Activated gamma-delta T cell treated with Interleukin-2 at 50 U/mL for 16 hours (primary cell): ENCODE results near the gene RDM1.
"Not testable (repeated sequence)": the region's sequence is repeated elsewhere in the genome, so short reads cannot be mapped to it uniquely, and the experiment has no call there.

Experiments
- DNase-seq: peaks from one replicate; pipeline ENCODE4 v3.0.0-alpha.2; 2020

Gene RDM1

GRCh38 chr17:35930211-35931065 lies at the start of gene RDM1:
Gene RDM1 (minus strand): TSS chr17:35930773. CDS start chr17:35930727, 46 bp downstream.
- DNase-seq = peak; percentile 81

DNA sequence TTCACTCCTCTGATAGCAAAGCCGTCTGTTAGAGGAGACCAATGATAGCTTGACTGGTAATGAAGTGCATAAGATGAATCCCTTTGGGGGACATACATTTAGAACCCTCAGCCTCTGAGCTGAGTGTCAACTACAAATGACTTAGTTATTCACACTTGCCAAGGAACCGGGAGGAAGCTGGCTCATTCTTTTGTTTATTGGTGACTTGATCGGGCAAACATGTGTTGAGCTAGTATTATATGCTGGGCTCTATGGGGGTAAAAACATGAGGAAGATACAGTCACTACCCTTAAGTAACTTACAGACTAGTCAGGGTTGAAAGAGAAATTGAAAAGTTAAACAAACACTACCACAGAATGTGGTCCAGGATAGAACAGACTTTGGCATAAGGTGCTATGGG lies 47.8 kb upstream of the RDM1 start:
- DNase-seq = no peak

GRCh38 chr17:35977509-35977908 lies 46.9 kb upstream of the RDM1 start:
- no peak for DNase-seq

DNA sequence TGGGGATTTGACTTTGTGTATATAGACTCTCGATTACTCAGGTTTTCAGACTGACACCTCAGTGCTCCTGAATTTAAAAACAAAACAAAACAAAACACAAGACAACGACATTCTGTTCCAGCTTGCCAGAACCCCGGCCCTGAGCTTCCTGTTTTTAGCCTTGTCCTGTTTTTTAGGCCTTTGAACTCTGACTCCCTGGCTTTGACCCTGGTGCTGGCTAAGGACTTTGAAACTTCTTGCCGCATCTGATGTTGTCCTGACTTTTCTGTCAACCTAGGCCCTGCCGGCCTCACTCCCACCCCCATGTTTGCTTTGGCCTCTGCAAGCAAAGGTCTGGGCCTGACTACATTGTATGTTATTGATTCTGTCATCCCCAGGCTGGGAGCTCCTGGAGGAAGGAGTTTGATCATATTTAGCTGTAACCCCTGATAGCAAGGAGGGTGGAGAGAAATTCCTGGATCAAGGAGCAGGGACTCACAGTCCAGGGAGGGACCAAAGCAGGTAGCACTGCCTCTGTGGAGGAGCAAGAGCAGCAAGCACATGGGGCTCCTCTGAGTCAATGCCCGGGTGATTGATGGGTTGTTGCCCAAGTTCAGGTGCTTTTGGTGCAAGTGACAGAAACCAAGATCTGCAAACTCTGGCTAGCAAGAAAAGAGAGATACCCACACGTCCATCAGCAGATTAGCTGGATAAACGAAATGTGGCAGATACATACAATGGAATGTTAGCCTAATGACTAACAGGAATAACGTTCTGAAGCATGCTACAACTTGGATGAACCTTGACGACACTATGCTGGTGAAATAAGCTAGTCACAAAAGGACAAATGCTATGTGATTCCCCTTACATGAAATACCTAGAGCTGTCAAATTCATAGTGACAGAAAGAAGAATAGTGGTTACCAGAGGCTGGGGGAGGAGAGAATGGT lies 43.0 kb upstream of the RDM1 start:
- DNase-seq = no peak

DNA sequence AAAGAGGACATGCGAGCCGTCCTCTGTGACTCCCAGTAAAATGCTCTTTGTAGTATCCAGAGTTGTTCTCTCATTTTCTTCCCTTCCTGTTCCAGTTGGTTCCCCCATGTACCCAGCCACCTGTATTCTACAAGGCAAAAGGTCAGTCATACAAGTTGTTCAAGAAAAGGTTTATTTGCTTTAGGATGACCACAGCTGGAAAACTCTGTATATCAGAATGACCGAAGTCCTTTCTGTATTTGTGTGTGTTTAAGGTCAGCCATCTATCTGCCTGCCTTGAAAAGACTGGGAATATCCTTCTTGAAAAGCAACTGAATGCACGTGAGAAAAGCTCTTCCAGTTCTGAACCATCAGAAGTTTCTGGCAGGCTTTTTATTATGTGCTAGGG lies 42.4 kb upstream of the RDM1 start:
- no peak for DNase-seq

DNA sequence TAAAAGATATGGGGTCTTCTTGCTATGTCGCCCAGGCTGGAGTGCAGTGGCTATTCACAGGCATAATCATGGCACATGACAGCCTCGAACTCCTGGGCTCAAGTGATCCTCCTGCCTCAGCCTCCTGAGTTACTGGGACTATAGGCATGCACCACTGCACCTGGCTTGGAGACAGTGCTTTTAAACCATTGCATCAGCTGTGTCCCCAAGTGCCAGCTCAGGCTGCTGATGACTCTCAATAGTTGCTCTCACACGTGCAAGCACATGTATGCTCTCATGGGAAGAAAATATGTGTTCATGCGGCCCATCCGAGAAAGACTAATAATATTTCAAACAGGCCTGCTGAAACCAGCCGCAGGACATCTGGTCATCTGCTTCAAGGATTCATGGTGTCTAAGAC lies 42.0 kb upstream of the RDM1 start:
- no peak for DNase-seq

GRCh38 chr17:35972066-35972465 lies 41.5 kb upstream of the RDM1 start:
- DNase-seq = no peak

DNA sequence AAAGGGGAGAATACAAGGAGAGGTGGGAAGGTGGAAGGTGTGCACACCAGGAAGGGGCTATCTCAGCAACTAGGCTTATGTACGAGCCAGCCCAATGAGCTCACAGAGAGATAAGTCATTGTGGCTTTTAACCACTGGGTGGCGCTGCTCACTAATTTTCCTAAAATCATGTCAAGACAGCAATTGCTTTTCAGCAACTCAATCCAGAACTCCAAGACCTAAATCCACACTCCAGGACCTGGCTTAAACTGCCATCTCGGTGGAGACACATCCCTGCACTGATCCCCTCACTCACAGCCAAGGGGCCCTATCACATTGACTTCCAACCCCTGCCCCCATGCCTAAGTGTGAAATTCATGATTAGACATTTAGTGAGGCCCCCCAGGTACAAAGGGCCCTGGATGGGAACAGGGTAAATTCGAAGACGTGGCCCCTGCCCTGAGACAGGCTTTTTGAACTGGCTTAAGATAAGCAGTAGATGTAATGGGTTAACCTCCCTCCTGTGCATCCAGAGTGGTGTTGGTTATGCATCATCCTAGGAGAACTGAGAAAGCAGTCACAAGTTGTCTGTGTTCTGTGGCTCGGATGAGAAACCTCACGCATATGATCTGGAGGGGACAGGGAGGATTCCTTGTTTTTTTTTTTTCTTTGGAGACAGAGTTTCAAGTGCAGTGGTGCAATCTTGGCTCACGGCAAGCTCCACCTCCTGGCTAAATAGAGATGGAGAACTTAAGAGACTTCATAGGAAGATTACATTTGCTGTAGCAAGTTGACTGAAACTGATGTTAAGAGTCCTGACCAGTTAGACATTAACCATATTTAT lies 39.2 kb upstream of the RDM1 start:
- DNase-seq = peak; percentile 81

DNA sequence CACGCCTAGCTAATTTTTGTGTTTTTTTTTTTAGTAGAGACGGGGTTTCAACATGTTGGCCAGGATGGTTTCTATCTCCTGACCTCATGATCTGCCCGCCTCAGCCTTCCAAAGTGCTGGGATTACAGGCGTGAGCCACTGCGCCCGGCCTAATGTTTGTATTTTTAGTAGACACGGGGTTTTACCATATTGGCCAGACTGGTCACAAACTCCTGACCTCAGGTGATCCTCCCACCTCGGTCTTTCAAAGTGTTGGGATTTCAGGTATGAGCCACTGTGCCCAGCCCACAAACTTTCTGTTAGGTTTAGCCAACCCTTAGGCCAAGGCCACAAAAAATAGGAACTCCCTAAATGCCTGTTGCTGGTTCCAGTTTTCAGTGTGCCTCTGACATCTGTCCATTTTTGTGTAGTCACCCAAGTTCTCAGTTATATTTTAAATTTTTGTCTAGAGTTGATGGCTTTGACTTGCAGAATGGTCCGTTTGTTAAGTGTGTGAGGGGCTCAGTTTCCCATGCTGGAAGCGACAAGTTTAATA lies 38.0 kb upstream of the RDM1 start:
- no peak for DNase-seq

DNA sequence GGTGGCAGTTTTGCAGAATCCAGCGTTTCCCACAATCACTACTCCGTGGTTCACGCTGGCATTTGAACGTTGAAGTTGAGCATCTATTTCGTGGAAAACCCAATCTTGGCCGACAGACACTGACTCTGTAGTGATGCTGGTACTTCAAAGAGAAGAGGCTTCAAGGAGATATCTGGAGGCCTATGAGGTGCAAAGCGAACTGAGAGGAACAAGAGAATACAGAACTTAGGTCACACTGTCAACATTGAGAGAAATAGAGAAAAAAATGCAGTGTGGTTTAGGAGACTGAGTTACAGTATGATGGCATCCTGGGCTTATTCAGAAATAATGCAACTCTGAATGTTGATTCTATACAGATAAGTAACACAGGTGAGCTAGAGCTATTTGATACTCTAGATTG lies 34.7 kb upstream of the RDM1 start:
- DNase-seq = no peak

GRCh38 chr17:35963663-35964062 lies 33.1 kb upstream of the RDM1 start:
- DNase-seq = no peak

DNA sequence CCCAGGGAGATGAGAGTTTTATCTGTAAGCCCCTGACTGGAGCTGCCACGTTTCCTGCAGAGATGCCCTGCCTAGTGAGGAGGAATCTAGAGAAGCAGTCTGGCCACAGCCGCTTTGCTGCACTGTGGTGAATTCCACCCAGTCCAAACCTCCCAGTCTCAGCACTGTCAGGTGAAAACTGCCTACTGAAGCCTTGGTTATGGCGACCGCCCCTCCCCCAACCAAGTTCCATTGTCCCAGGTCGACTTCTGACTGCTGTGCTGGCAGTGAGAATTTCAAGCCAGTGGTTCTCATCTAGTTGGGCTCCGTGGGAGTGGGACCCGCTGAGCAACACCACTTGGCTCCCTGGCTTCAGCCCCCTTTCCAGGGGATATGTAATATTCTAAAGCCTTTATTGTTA lies 23.1 kb upstream of the RDM1 start:
- no peak for DNase-seq

DNA sequence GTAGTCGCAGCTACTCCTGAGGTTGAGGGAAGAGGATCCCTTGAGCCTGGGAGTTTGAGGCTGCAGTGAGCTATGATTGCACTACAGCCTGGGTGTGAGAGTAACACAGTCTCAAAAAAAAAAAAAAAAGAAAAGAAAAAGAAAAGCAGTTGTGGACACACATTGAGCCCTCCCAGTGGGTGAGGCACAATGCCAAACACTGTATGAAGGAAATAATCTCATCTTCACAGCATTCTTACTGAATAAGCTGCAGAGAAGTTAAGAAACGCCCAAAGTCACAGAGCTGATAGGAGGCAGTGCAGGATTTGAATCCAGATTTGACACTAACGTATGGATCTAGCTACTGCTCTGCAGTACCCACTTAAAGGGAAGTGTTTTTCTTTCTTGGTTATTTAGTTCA lies 18.8 kb upstream of the RDM1 start:
- no peak for DNase-seq

DNA sequence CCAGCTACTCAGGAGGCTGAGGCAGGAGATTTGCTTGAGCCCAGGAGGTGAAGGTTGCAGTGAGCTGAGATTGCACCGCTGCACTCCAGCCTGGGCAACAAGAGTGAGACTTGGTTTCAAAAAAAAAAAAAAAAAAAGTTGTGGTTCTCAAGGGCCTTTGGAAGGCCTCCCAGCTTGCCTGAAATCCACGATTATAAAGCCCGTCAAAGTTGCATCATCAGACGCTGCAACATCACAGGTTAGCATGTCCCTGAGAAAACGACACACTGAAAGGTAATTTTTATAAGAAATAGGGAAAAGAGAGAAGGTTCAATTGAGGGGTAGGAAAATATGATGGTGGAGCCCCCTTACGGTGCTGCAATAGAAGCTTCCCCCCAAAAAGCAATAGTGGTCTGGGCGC lies 17.5 kb upstream of the RDM1 start:
- no peak for DNase-seq

DNA sequence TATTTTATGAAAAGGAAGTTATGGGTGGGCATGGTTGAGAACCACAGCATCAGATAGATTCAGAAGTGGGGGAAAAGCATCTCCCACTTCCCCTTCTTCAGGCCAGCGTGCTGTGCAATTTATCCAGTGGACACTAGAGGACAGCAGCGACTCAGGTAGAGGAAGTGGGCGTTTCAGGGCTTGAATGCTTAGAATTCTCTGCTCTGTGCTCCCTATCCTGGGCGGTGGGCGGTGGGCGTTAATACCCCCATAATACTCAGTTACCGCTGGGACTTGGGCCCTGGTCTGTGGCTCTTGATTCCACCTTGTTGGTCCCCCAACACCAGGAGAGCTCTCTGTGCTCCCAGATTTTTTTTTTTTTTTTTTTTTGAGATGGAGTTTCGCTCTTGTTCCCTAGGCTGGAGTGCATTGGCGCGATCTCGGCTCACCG lies 16.6 kb upstream of the RDM1 start:
- peak; percentile 62 for DNase-seq

GRCh38 chr17:35944151-35944550 lies 13.6 kb upstream of the RDM1 start:
- no peak for DNase-seq

DNA sequence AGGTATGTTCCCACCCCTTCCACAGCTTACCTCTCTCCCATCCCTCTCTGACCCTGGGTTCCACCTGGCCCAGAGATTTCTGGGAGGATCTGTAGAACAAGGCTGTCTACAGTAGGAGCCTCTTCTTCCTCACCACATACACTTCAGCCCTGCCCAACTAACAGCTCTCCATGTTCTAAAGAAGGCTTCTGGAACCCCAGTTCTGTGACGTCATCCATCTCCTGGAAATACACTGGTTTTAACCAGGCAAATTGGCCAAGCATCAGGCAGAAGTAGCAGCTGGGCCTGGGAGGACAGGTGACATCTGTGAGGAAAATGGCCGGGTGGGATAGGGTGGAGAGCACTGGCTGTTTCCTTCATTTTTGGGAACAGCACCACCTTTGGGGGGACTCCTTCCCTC lies 13.0 kb upstream of the RDM1 start, which contains the start of gene LYZL6:
Gene LYZL6, minus strand, starts transcription at position 177 of the 400 bp plus-strand sequence. CDS start 4,357 bp downstream, outside the sequence.
- no peak for DNase-seq

- no peak for DNase-seq
Observed at GRCh38 chr17:35942588-35943186, 12.1 kb upstream of the RDM1 start.

- not testable (repeated sequence) for DNase-seq
Observed at GRCh38 chr17:35938492-35938891, 7.9 kb upstream of the RDM1 start.

DNA sequence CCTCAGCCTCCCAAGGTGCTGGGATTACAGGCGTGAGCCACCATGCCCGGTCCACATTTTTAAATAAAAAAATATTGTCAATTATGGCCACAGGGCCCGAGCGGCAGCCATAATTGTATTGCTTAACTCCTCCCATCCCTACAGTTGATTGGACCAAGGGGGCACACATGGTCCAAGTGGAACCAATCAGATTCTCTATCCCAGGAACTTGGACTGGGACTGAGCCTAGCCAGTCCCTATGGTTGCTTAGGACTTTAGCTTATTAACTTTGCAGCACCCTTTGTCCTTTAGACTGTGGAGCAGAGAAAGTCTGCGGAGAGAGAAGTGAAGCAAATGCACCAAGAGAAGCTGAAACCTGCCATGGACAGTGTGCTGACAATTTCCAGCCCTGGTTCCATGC lies 5.5 kb upstream of the RDM1 start:
- DNase-seq = no peak

- no peak for DNase-seq
Observed at GRCh38 chr17:35934760-35935159, 4.2 kb upstream of the RDM1 start.

GRCh38 chr17:35932586-35932985 lies 2.0 kb upstream of the RDM1 start:
- no peak for DNase-seq
